H1 (cell line): Measurements from ENCODE around the gene ATP11C. TPM values are rescaled to one million over a fixed set of nuclear protein-coding genes. Genes with fewer than 3 reads are reported as not detected.

Experiments used
- CTCF ChIA-PET: fragments of 300-600 bp; sonication (Branson Sonifier 250); formaldehyde crosslinking; loops from one replicate; lab custom pipeline; 2021; ENCODE audit not compliant: partially characterized antibody; lab: Charles Lee
- POLR2A ChIA-PET: fragments of 300-600 bp; sonication (Branson Sonifier 250); formaldehyde crosslinking; loops from one replicate; lab custom pipeline; 2021; ENCODE audit warnings: inconsistent platforms; ENCODE audit not compliant: partially characterized antibody; lab: Charles Lee
- DNase-seq, 2 experiments: peaks; one replicate each; pipeline versions ENCODE4 v3.0.0 to v3.0.0-alpha.2; 2010 to 2022; ENCODE audit warnings: low spot score in 2 of 2, low read depth in 1 of 2, mixed read lengths in 1 of 2
- FAIRE-seq: peaks from 2 replicates; lab custom pipeline; 2011; peaks lifted over from hg19 to GRCh38; lab: Jason Lieb, UNC
- H2AFZ ChIP-seq: 2 replicates; pipeline ENCODE4 v1.8.1; 2012; ENCODE audit warnings: low read length, inconsistent platforms
- H2AK5ac ChIP-seq: 2 replicates; pipeline ENCODE4 v1.6.1; 2013; ENCODE audit warnings: low read depth, low read length
- H2BK120ac ChIP-seq: replicated peaks from 2 replicates; pipeline ENCODE3; 2013; ENCODE audit warnings: low read depth, low read length, inconsistent platforms
- H2BK12ac ChIP-seq: 2 replicates; pipeline ENCODE4 v1.6.1; 2013; ENCODE audit warnings: low read depth, low read length
- H2BK15ac ChIP-seq: 2 replicates; pipeline ENCODE4 v1.6.1; 2013; ENCODE audit warnings: low read length
- H2BK20ac ChIP-seq: 2 replicates; pipeline ENCODE4 v1.6.1; 2013; ENCODE audit warnings: low read length
- H2BK5ac ChIP-seq: 2 replicates; pipeline ENCODE4 v1.6.1; 2013; ENCODE audit warnings: low read depth, low read length
- H3K14ac ChIP-seq: 2 replicates; pipeline ENCODE4 v1.6.1; 2013; ENCODE audit warnings: inconsistent platforms; ENCODE audit not compliant: insufficient read length
- H3K18ac ChIP-seq: 2 replicates; pipeline ENCODE4 v1.6.1; 2013; ENCODE audit warnings: low read length; ENCODE audit errors: extremely low read depth
- H3K23ac ChIP-seq: 2 replicates; pipeline ENCODE4 v1.6.1; 2013; ENCODE audit warnings: inconsistent platforms; ENCODE audit not compliant: insufficient read length
- H3K23me2 ChIP-seq: 2 replicates; pipeline ENCODE4 v1.6.1; 2013; ENCODE audit warnings: low read depth, low read length
- H3K27ac ChIP-seq: 2 replicates; pipeline ENCODE4 v1.6.1; 2011; ENCODE audit warnings: low read depth, low read length, inconsistent platforms
- H3K27me3 ChIP-seq, 4 experiments: replicated peaks in 1 of 4; 1 replicate in 1 of 4; 2 replicates in 3 of 4; pipeline versions ENCODE4 v1.6.1 to v1.8.1; 2011 to 2013; ENCODE audit warnings: low read length in 3 of 4, mild to moderate bottlenecking in 3 of 4, inconsistent platforms in 2 of 4, mixed read lengths in 2 of 4, moderate library complexity in 1 of 4; ENCODE audit not compliant: control insufficient read depth in 3 of 4, insufficient read depth in 3 of 4; ENCODE audit errors: extremely low read depth in 1 of 4
- H3K36me3 ChIP-seq, 4 experiments: 2 replicates each; pipeline versions ENCODE4 v1.6.1 to v1.8.1; 2011 to 2013; ENCODE audit warnings: mild to moderate bottlenecking in 4 of 4, low read length in 3 of 4, moderate library complexity in 2 of 4, control low read depth in 1 of 4, inconsistent platforms in 1 of 4; ENCODE audit not compliant: insufficient read depth in 4 of 4, control insufficient read depth in 2 of 4
- H3K4ac ChIP-seq: replicated peaks from 2 replicates; pipeline ENCODE3; 2013; ENCODE audit warnings: low read length, low read depth, mixed read lengths, inconsistent platforms; ENCODE audit not compliant: insufficient read length
- H3K4me1 ChIP-seq, 4 experiments: replicated peaks in 1 of 4; 1 replicate in 1 of 4; 2 replicates in 3 of 4; pipeline versions ENCODE4 v1.6.1 to v1.8.1; 2011 to 2013; ENCODE audit warnings: low read length in 3 of 4, inconsistent platforms in 2 of 4, mixed read lengths in 1 of 4; ENCODE audit not compliant: insufficient read depth in 4 of 4, control insufficient read depth in 3 of 4
- H3K4me2 ChIP-seq, 2 experiments: 2 replicates each; pipeline versions ENCODE4 v1.6.1 to v1.8.1; 2011 to 2013; ENCODE audit warnings: low read depth in 2 of 2, low read length in 2 of 2, control low read depth in 1 of 2, inconsistent platforms in 1 of 2, mild to moderate bottlenecking in 1 of 2; ENCODE audit not compliant: insufficient read depth in 1 of 2
- H3K4me3 ChIP-seq, 4 experiments: fragments of 200-600, 300-600 bp in 1 of 4; sonication (generic), shearing (Covaris generic), sonication (Bioruptor Twin) in 1 of 4; 2 replicates each; pipeline versions ENCODE4 v1.5.1 to v1.8.1; 2011 to 2016; ENCODE audit warnings: low read length in 4 of 4, low read depth in 3 of 4, control low read depth in 2 of 4, inconsistent platforms in 2 of 4, mild to moderate bottlenecking in 2 of 4, mixed read lengths in 1 of 4, moderate library complexity in 1 of 4; ENCODE audit not compliant: insufficient read depth in 2 of 4; ENCODE audit errors: extremely low read depth in 1 of 4
- H3K56ac ChIP-seq: replicated peaks from 2 replicates; pipeline ENCODE3; 2013; ENCODE audit warnings: low read depth, mild to moderate bottlenecking, mixed read lengths, low read length, inconsistent platforms; ENCODE audit not compliant: insufficient read length
- H3K79me1 ChIP-seq: 2 replicates; pipeline ENCODE4 v1.6.1; 2013; ENCODE audit warnings: low read depth, low read length, control low read depth
- H3K79me2 ChIP-seq, 2 experiments: 2 replicates each; pipeline versions ENCODE4 v1.6.1 to v1.8.1; 2012 to 2013; ENCODE audit warnings: low read length in 2 of 2, mild to moderate bottlenecking in 2 of 2, inconsistent platforms in 1 of 2; ENCODE audit not compliant: insufficient read depth in 2 of 2, control insufficient read depth in 1 of 2
- H3K9ac ChIP-seq, 4 experiments: replicated peaks in 1 of 4; 1 replicate in 1 of 4; 2 replicates in 3 of 4; pipeline versions ENCODE4 v1.6.1 to v1.8.1; 2011 to 2013; ENCODE audit warnings: low read depth in 3 of 4, low read length in 3 of 4, control low read depth in 2 of 4, mild to moderate bottlenecking in 2 of 4, moderate library complexity in 2 of 4, inconsistent platforms in 1 of 4; ENCODE audit errors: extremely low read depth in 1 of 4
- H3K9me3 ChIP-seq, 2 experiments: 2 replicates each; pipeline versions ENCODE4 v1.6.1 to v1.8.1; 2012 to 2013; ENCODE audit warnings: mild to moderate bottlenecking in 2 of 2, moderate library complexity in 2 of 2, control low read depth in 1 of 2, inconsistent platforms in 1 of 2, low read depth in 1 of 2, low read length in 1 of 2, mixed read lengths in 1 of 2; ENCODE audit not compliant: insufficient read depth in 2 of 2
- H4K20me1 ChIP-seq, 2 experiments: replicated peaks in 1 of 2; 2 replicates each; pipeline versions ENCODE3 to v1.8.1; 2011 to 2013; ENCODE audit warnings: inconsistent platforms in 2 of 2, low read length in 2 of 2, mild to moderate bottlenecking in 1 of 2; ENCODE audit not compliant: insufficient read depth in 2 of 2, control insufficient read depth in 1 of 2
- H4K5ac ChIP-seq: 2 replicates; pipeline ENCODE4 v1.6.1; 2013; ENCODE audit warnings: low read length, low read depth, mixed read lengths, inconsistent platforms; ENCODE audit not compliant: insufficient read length
- H4K8ac ChIP-seq: 2 replicates; pipeline ENCODE4 v1.8.0; 2013; ENCODE audit warnings: mild to moderate bottlenecking, moderate library complexity, low read length, inconsistent platforms; ENCODE audit not compliant: insufficient read depth; ENCODE audit errors: extremely low read depth
- H4K91ac ChIP-seq: replicated peaks from 2 replicates; pipeline ENCODE3; 2013; ENCODE audit warnings: low read length, mixed read lengths, inconsistent platforms; ENCODE audit not compliant: insufficient read length
- BCL11A ChIP-seq, 2 experiments: IDR thresholded peaks; one replicate each; pipeline ENCODE4 v1.6.1; 2011; ENCODE audit warnings: low read depth in 2 of 2, low read length in 2 of 2, mild to moderate bottlenecking in 2 of 2
- HDAC2 ChIP-seq, 2 experiments: fragments of 300-600 bp in 1 of 2; sonication (generic) in 1 of 2; IDR thresholded peaks; 2 replicates each; pipeline ENCODE4 v1.6.1; 2011 to 2012; ENCODE audit warnings: low read depth in 2 of 2, low read length in 2 of 2, mild to moderate bottlenecking in 2 of 2, moderate library complexity in 2 of 2, borderline replicate concordance in 1 of 2, inconsistent platforms in 1 of 2
- RFX5 ChIP-seq: IDR thresholded peaks from 2 replicates; pipeline ENCODE4 v1.6.1; 2011; ENCODE audit warnings: low read depth, low read length, improper control_type of control experiment, borderline replicate concordance
- SAP30 ChIP-seq: fragments of 300-600 bp; sonication (generic); IDR thresholded peaks from 2 replicates; pipeline ENCODE4 v1.7.1; 2012; ENCODE audit warnings: low read length, moderate library complexity, mild to moderate bottlenecking, inconsistent platforms; ENCODE audit not compliant: insufficient read depth, insufficient replicate concordance
- YY1 ChIP-seq: IDR thresholded peaks from 2 replicates; pipeline ENCODE4 v1.6.1; 2011; ENCODE audit warnings: low read depth, mild to moderate bottlenecking, low read length
- WGBS, 2 experiments: shearing (Covaris generic) in 1 of 2; methylation state at CpG; one replicate each; pipeline versions ENCODE4 v1.1.6 to v1.1.7; 2013 to 2015; ENCODE audit warnings: low lambda C conversion rate in 2 of 2, mixed read lengths in 2 of 2, inconsistent platforms in 1 of 2, low coverage in 1 of 2, missing lambda C conversion rate in 1 of 2; ENCODE audit not compliant: insufficient replicate concordance in 2 of 2, insufficient coverage in 1 of 2, insufficient read length in 1 of 2; ENCODE audit errors: extremely low coverage in 1 of 2, missing lambda C conversion rate in 1 of 2; 5-methylcytosine and 5-hydroxymethylcytosine counted together
- polyA plus RNA-seq, 7 experiments: library from polyadenylated mRNA; depleted of rRNA in 3 of 7; stranded (reverse) in 5 of 7; unstranded in 2 of 7; fragments of >200 nt in 5 of 7; fragments of 200-250 nt in 2 of 7; gene quantifications; 1 replicate in 5 of 7; 2 replicates in 1 of 7; 4 replicates in 1 of 7; pipeline versions ENCODE4 v1.2.1 to v1.2.3, GENCODE V29; 2011 to 2013; ENCODE audit warnings: missing spikeins in 2 of 7, mixed read lengths in 2 of 7
- total RNA-seq: library from RNA; stranded (reverse); fragmentation: NEBNext Ultra II Directional; extraction: Animal tissue kit (Norgen Biotek cat#: 25700); gene quantifications from 2 replicates; pipeline ENCODE4 v1.2.1, GENCODE V29; 2021
- TF ChIP-seq, protein P1 (sequence below): IDR thresholded peaks from 2 replicates; pipeline ENCODE4 v1.6.1; 2012; ENCODE audit warnings: low read length, inconsistent platforms

The ATP11C gene
- total and polyA plus RNA-seq, 2 of the 8 experiments (the other 6 are each of a cell fraction or from before 2014, with no cell fraction given), result 14.7 to 52.1 TPM

- CTCF ChIA-PET, result interaction anchor here (1.2 to 1.3 kb wide), 3 partner anchors 9 to 85 kb away, joined by 3 read pairs; no protein-coding TSS in a partner anchor
- WGBS, 2 experiments, result 75% methylated on average over 2 of the region's 2 CpGs; no CpG with 5 or more reads in 1 of the 2 experiments
- H3K79me2 ChIP-seq, result peaks cover 0 to 73% of the 10 kb centered on the region in 2 experiments; a peak in 2 of 4 replicates
Observed at GRCh38 chrX:139882299-139882698, 50.6 kb downstream of the ATP11C start.

More at GRCh38 chrX:139882299-139882698, 50.6 kb downstream of the ATP11C start:
- POLR2A ChIA-PET, result interaction anchor here (1.1 kb wide), 1 partner anchor 51 kb away, joined by 3 read pairs; the partner anchor contains the start of gene ATP11C
- Histone ChIP-seq H3K18ac (no peak overlapping the region), H2AK5ac (no peak overlapping the region), H4K91ac (no peak overlapping the region), H3K4me1 (peaks cover 0 to 4% (median 2%) of the 10 kb centered on the region in 4 experiments; a peak in 3 of 7 replicates), H3K23me2 (no peaks in the 10 kb centered on the region), H3K56ac (no peak overlapping the region), H3K4ac (no peak overlapping the region), H2AFZ (no peak overlapping the region), H3K9me3 (no peaks in the 10 kb centered on the region)
- TF ChIP-seq HDAC2 (IDR thresholded peaks at IDR 0.05; ENCODE audit: borderline replicate concordance in 1 of 2, low read depth in 2 of 2, low read length in 2 of 2) (no peak), BCL11A (IDR thresholded peaks at IDR 0.05; ENCODE audit: low read depth in 2 of 2, low read length in 2 of 2) (no peak), YY1 (no peak), RFX5 (no peak), SAP30 (no peak)
- TF ChIP-seq, protein P1, sequence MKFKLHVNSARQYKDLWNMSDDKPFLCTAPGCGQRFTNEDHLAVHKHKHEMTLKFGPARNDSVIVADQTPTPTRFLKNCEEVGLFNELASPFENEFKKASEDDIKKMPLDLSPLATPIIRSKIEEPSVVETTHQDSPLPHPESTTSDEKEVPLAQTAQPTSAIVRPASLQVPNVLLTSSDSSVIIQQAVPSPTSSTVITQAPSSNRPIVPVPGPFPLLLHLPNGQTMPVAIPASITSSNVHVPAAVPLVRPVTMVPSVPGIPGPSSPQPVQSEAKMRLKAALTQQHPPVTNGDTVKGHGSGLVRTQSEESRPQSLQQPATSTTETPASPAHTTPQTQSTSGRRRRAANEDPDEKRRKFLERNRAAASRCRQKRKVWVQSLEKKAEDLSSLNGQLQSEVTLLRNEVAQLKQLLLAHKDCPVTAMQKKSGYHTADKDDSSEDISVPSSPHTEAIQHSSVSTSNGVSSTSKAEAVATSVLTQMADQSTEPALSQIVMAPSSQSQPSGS, result no peak
- TF ChIP-seq, all 59 proteins: peak for 0
- no peak overlapping the region for H2BK20ac ChIP-seq
- no peak overlapping the region for H3K9ac ChIP-seq
- no peaks in the 10 kb centered on the region; the same call in 1 of the 2 replicates for H3K79me1 ChIP-seq
- H2BK120ac ChIP-seq, result no peak overlapping the region
- no peaks in the 10 kb centered on the region for H3K27me3 ChIP-seq
- peaks cover 0 to 1% of the 10 kb centered on the region in 2 experiments for H4K20me1 ChIP-seq
- H2BK15ac ChIP-seq, result no peak overlapping the region
- DNase-seq (no peak), FAIRE-seq (no peak)
- no peaks in the 10 kb centered on the region for H3K36me3 ChIP-seq
- no peak overlapping the region for H3K14ac ChIP-seq
- no peak overlapping the region for H2BK12ac ChIP-seq
- no peak overlapping the region for H3K4me3 ChIP-seq
- H3K4me2 ChIP-seq, result no peak overlapping the region
- H2BK5ac ChIP-seq, result no peak overlapping the region
- no peak overlapping the region for H4K8ac ChIP-seq
- H4K5ac ChIP-seq, result no peak overlapping the region
- no peak overlapping the region for H3K27ac ChIP-seq
- H3K23ac ChIP-seq, result no peak overlapping the region
